AG08395 (cell line): ENCODE measurements around the gene HOXC10.

Experiments
- DNase-seq: peaks from one replicate; pipeline ENCODE4 v3.0.0; 2012; ENCODE audit warnings: mixed read lengths, low spot score

Gene HOXC10

DNA sequence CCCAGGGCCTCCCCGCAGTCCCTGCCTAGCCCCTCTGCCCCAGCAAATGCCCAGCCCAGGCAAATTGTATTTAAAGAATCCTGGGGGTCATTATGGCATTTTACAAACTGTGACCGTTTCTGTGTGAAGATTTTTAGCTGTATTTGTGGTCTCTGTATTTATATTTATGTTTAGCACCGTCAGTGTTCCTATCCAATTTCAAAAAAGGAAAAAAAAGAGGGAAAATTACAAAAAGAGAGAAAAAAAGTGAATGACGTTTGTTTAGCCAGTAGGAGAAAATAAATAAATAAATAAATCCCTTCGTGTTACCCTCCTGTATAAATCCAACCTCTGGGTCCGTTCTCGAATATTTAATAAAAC, 45.5 kb downstream of the HOXC10 start:
- no peak for DNase-seq

DNA sequence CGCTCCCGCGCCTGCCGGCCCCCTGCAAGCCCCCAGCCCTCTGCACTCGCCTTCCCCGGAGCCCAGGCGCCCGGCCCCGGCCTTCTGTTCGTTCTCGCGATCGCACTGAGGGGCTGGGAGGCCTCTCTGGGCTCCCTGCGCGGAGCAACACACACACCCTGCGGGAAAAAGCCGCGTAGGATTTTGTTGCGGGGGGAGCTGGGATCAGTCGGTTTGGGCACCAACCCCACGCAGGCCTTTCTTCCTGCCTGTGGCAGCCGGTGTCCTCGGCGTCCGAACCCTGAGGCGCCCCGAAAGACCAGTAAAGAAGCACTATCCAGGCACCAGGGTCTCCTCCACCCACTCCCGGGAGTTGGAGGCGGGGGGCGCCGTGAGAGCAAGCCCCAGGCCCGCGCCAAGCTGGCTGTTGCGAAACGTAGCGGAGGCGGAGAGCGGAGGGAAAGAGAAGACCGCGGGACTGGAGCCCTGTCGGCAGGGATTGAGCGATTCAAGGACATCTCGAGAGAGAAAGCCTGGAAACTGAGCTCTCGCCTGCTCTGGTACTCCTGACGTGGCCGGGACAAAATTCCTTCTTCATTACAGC, 46.0 kb downstream of the HOXC10 start:
- peak; percentile 62 for DNase-seq

- no peak for DNase-seq
Observed at GRCh38 chr12:54031480-54031879, 46.5 kb downstream of the HOXC10 start.

- no peak for DNase-seq
Observed at GRCh38 chr12:54032086-54032619, 47.2 kb downstream of the HOXC10 start.

DNA sequence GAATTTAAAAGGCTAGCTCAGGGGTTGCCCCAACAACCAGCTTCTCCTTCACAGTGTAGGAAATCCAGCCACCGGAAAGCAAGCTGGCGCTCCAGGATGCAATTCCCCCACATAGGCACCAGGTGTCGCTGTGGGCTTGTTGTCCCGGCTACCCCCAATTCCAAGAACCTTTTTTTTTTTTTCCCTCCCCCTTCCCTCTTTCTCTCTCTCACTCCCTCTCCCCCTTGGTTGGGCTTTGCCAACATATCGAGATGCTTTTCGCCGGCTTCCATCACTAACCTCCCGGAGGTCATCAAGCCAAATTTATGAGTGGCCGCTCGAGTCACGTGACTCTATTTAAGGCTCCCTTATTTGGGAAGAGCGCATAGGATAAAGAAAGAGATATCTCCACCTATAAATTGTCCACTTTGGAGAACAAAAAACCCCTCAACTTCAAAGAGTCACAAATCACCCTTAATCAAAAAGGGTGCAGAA, 47.7 kb downstream of the HOXC10 start, which contains the start of gene HOXC5:
TSS of gene HOXC5 (plus strand) at position 424 of the 474 bp plus-strand sequence. CDS start 73 bp downstream, outside the sequence.
- DNase-seq: peak; percentile 81

DNA sequence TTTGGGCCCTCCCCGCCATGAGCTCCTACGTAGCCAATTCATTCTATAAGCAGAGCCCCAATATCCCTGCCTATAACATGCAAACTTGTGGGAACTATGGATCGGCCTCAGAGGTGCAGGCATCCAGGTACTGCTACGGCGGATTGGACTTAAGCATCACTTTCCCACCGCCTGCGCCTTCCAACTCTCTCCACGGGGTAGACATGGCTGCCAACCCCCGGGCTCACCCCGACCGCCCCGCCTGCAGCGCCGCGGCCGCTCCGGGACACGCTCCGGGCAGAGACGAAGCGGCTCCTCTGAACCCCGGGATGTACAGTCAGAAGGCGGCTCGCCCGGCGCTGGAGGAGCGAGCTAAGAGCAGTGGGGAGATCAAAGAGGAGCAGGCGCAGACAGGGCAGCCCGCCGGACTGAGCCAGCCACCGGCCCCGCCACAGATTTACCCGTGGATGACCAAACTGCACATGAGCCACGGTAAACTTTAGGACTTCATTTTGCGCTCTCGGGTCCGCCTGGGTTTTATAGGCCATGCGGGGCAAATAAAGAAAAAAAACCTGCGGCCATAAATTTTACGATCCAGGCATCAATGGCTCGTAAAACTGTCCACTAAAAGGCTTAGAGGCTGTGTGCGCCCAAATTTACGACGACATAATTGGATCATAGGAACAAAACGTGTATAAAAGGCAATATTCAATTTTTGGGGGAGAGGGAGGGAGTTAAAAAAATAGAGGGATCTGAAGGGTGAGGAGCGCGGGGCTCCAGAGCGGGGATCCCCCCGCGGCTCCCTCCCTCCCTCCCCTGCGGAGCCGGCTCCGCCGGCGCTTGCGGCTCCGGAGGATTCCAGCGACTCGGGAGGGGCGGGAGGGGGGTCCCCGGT, 48.4 kb downstream of the HOXC10 start:
- no peak for DNase-seq

- DNase-seq: peak; percentile 71
Observed at GRCh38 chr12:54033980-54034784, 49.2 kb downstream of the HOXC10 start.

DNA sequence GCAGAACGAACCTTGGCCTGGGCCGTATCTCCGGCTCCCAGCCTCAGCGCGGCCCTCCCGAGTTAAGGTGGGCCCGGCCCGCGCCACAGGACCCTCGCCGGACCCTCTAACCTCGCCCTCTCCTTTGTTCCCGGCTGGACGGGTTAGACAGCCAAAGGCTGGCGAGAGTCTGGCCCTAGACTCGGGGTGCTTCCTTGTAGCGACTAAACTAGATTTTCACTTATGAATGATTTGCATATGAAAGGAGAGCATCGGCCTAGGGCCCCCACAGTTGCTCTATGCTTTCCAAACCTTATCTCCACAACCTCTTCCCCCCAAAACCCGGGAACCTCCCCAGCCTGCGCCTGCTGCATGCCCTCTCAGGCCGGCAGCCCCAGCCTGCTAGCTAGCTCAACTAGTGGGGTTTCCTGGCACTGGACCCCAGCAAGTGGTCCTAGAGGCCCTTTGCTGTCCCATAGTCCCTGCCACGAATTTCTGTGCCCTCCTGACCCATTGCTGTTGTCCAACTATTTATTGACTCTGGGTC, 49.9 kb downstream of the HOXC10 start:
- no peak for DNase-seq

GRCh38 chr12:54035568-54036264, 50.8 kb downstream of the HOXC10 start:
- DNase-seq: no peak

DNA sequence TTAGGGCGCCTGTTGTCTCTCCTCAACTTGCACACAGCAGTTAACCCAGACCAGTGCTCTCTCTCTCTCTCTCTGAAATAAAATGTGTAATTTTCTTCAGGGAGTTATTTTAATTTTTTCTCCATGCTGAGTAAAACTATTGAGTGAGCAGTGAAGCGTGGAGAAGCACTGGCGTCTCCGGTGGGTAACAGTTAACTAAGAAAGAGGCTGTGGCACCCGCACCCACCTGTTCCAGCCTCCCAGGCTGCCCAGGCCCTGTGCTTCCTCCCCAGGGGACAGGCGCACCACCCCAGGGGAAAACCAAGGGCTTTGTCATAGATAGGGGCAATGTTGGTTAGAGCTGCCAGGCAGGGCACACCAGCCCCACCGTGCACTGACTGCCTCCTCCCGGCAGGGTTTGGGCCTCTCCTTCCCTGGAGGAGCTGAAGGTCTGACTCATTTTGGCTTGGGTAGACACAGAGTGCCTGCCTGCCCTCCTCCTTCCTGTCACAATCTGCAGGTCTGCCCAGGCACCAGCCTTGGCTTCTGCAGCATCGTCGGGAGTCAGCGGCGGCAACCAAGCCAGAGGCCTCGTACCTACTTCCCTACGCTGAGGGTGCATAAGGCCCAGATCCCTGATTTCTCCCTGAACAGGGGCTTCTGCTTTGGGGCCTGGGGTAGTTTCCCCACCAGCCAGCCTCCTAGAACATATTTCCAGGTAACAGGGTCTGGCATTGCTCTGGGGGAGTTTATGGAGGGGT, 51.8 kb downstream of the HOXC10 start:
- DNase-seq: peak; percentile 72

DNA sequence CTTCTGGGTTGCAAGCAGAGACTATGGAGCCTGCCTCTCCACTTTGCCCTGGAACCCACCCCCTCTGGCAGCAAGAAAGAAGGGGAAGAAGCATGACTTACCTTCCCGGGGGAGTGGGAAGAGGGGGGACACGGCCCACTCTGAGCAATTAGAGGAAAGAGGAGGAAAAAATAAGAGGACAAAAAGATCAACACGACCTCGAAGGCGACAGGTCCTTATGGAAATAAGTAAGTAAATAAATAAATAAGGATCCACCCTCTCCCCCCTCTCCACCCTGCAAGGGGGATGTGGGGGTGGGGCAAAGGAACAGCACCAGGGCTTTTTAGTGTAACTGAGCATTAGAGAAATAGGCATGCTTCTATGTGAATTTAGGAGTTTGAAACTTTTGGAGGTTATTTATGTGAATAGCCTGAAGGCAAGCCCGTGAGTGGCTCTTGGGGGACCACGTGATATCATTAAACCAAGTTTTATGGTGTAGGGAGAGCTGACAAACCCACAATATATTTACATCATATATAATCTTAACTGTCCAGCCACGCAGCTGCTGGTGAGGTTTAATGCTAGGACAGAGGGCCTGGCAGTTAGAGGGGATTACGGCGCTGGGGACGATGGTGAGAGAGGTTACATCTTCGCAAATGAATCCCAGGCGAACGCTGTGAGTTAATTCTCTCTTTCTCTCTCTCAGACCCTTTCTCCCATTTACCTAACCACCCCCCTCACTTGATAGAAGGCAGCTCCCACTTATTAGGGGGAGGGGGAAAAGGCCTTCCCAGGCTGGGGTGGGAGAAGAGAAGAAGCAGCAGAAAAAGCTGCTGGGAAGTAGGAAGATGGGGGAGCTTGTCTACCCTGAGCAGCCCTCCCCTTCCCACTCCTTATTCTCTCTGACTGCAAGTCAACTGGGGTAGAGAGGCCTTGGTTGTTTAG, 52.7 kb downstream of the HOXC10 start:
- DNase-seq: no peak

DNA sequence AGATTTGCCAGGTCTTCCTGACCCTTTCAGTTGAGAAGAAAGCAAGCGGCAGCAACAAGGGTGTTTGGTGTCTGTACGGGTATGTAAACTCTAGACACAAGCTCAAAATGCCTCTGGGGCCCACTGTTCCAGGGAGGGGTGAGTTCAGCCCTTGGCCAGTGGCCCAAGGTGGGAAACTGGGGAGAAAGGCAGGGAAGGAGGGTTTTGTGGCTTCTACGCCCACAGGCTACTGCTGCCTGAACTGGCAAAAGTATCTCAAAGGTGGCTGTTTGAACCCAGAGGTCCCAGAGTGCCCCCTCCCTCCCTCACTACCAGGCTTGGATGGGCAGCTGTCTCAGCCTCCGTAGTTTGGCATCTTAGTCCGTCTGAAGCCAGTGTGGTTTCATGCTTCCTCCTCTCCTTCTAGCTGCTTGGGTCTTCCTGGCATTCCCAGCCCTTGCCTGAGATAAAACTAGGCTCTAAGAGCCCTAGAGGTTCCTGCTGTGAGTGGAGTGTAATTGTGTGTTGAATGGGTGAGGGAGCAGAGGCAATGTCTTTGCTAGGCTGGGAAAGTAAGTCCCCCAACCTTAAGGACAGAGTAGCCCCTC, 53.4 kb downstream of the HOXC10 start:
- no peak for DNase-seq

- DNase-seq: no peak
Observed at GRCh38 chr12:54038871-54039414, 54.0 kb downstream of the HOXC10 start.

DNA sequence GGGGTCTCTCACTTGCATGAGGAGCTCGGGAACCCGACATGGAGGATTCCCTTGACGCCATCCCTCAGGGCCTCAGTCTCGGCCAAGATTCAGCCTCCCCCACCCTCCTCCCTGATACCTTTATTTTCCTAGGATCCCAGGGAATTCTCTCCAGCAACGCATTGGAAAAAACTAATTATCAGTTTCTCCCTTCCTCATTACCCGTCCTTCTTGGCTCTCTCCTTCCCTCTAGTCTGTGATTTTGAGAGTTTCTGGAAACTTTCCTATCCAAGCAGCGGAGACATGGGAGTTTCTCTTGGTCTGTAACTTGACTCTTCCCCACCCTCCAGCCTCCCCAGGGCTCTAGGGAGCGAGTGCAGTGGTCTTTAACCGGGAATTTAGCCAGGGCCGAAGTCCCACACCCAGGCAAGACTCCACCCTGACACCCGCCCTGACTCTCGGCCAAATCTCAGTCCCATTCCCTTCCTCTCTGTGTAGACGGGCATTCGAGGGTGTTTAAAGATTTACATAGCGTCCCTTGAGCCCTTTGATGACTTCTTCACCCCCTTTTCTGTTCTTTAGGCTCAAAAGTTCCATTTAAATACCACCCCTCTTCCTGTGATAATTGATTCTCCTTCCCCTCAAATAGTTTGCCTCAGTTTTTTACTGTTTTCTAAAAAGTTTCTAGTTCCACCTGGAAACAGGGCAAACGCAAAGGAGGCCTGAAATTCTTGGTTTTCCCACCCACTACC, 54.6 kb downstream of the HOXC10 start:
- no peak for DNase-seq
